ENCODE measurements around the gene EI24. TPM values are rescaled to one million over a fixed set of nuclear protein-coding genes. Genes with fewer than 3 reads are reported as not detected.

EI24 gene
- total RNA-seq, 1 donor from 2014 or later = 128 TPM

DNA sequence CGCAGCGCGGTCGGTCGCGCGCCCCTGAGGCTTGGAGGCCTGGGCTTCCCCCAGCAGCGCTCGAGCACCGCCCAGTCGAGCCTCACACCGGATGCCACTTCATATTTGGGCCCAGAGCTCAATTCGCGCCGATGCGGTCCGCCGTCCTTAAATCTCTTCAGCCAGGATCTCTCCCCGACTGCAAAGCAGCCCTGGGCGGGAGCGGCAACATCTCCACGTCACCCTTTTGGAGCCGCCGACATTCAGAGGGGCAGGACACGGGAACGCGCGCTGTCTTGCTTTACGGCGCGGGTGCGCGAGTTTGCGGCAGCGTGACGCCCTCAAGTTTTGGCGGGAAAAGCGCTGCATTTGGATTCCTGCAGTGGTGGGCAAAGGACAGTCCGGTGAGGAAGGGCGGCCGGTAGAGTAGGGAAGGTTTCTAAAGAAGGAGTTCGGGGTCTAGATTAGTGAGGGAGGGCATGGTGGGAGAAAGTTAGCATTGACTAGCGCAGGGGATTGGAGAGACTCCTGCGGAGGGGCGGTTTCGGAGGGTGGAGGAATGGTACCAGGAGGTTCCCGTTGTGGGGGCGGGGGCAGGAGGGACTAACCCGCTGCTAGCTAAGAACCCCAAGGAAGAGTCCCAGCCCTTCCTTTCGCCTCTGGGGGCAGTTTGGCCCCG lies 56.5 kb downstream of the EI24 start:
- DNase-seq (ENCODE audit: extremely low read depth, low read depth, low spot score) = no peak

DNA sequence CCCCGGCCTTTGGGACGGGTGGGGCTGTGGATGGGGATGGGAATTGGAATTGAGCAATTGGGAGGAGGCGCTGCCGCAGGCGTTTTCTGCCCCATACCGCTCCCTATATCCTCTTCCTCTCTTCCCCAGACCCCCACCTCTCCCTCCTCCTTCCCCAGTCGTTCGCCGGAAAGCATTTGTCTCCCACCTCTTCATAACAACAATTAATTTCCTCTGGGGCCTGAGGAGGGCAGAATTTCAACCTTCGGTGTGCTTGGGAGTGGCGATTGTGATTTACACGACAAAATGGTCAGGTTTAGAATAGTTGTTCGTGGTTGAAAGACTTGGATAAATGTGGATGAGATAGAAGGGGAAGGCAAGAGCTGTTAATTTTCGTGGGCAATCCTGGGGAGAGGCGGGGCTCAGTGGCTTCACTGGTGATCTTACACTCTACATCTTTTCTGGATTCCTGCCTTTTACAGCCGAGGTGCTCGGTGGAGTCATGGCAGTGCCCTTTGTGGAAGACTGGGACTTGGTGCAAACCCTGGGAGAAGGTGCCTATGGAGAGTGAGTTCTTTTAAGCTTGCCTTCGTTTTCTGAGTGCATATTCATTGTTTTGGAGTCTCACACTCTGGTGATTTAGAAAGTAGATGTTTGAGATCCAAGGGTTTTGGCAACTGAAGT lies 57.1 kb downstream of the EI24 start:
- DNase-seq (ENCODE audit: extremely low read depth, low read depth, low spot score) = no peak

DNA sequence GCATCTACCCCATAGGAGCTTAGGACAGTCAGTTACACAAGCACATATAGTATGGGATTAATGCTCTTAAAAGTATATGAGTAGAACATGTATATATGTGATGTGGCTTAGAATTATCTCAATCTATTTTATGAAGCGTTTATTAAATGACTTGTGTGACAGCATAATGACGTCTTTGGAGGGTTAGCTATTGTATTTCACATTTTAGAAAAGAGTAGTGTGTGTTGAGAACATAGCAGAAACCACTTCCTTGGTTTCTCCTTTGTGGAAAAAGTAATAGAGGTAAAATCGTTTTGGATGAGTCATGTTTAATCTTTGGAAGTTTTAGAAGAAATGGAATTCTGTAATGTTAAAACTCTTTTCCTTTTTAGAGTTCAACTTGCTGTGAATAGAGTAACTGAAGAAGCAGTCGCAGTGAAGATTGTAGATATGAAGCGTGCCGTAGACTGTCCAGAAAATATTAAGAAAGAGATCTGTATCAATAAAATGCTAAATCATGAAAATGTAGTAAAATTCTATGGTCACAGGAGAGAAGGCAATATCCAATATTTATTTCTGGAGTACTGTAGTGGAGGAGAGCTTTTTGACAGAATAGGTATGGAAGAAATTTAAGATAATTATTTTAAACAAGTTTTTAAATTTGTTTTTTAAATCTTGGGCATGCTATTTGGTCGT lies 58.1 kb downstream of the EI24 start:
- DNase-seq (ENCODE audit: extremely low read depth, low read depth, low spot score) = no peak

Other genes starting within 250 kb of the EI24 start
- 63.2 and 85.3 TPM in 2 replicates for gene FEZ1, start 73.2 kb upstream of the EI24 start, total RNA-seq
- gene STT3A, start 23.4 kb downstream of the EI24 start, total RNA-seq = 152 and 171 TPM in 2 replicates
- gene CHEK1, start 55.7 kb downstream of the EI24 start, total RNA-seq = 12.6 and 18.0 TPM in 2 replicates
- gene ACRV1, start 111.4 kb downstream of the EI24 start, total RNA-seq = not detected in 2 replicates
- gene PATE1, start 176.8 kb downstream of the EI24 start, total RNA-seq = not detected in 2 replicates
- gene PATE2, start 209.4 kb downstream of the EI24 start, total RNA-seq = 0.93 TPM in 1 of 2 replicates, not detected in the other
- not detected in 2 replicates for gene PATE3, start 218.7 kb downstream of the EI24 start, total RNA-seq

Data from glomerular endothelial cell (primary cell).